Measurements from ENCODE around the gene E2F4.

Gene E2F4

DNA sequence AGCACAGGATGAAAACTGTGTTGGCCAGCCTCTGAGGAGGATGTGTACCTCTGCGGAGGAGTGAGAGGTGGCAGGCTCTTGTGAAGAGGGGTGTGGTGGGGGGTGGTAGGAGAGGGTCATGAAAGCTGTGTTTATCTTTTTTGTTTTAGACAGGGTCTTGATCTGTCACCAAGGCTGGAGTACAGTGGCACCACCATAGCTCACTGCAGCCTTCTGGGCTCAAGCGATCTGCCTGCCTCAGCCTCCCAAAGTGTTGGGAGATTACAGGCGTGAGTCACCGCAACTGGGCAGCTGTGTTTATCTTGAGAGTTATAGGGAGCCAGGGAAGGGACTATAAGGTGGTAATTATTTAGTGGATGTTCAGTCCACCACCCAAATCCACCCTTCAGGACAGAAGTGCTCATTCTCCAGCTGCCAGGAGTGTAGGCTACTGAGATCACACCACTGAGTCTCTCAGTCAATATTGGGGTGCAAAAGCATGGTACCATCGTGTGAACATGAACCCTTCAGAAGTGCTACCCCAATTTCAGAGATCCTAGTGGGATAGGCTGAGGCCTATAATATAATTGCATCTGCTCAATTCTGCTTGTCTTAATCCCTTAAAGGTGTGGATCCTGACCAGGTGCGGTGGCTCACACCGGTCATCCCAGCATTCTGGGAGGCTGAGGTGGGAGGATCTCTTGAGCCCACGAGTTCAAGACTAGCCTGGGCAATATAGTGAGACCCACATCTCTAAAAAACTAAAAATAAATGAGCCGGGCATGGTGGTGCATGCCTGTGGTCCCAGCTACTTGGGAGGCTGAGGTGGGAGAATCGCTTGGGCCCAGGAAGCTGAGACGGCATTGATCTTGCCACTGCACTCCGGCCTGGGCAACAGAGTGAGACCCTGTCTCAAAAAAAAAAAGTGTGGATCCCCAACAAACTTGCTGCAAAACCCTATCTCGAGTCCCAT, 1.2 kb upstream of the E2F4 start:
- no peak for DNase-seq (ENCODE audit: low spot score)

DNA sequence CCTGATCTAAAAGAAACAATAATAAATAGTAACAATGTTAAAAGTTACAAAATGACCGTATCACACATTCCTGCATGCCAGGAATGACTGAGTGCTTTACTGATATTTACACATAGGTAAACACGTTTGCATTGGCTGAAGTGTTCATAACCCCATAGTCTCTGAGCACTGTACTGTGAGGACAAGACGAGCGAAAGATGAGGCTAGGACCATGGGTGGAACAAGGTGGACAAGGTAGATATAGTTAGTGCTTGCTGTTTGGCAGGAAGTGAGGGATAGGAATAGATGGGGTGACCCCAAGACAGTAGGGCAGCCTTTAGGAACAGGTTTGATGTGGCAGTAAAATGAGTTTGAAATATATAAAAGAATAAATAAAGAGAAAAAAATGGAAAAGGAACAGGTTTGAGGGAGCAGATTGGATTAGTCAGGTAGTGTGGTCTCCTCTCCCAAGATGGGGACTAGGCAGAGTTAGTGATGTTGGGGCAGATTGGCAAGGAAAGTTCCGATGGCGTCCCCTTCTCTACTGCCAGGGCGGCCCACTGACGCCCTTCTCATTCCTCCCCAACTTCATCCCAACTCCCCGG, 452 bp upstream of the E2F4 start:
- DNase-seq (ENCODE audit: low spot score): no peak

DNA sequence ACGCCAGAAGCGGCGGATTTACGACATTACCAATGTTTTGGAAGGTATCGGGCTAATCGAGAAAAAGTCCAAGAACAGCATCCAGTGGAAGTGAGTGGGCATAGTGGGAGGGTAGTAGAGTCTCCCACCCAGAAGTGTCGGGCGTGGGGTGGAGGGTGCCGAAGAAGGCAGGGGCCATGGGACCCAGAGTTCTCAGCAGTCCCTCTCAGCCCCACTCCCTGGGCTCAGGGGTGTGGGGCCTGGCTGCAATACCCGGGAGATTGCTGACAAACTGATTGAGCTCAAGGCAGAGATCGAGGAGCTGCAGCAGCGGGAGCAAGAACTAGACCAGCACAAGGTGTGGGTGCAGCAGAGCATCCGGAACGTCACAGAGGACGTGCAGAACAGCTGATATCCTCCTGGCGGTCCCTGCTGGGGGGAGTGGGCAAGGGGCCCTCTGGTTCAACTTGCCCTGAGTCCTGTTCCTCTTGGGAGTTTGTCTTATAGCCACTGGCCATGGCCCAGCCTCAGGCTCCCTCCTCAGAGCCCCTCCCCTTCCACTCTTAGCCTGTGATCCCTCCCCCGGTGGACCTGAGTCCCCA, 916 bp downstream of the E2F4 start:
- DNase-seq (ENCODE audit: low spot score): no peak

DNA sequence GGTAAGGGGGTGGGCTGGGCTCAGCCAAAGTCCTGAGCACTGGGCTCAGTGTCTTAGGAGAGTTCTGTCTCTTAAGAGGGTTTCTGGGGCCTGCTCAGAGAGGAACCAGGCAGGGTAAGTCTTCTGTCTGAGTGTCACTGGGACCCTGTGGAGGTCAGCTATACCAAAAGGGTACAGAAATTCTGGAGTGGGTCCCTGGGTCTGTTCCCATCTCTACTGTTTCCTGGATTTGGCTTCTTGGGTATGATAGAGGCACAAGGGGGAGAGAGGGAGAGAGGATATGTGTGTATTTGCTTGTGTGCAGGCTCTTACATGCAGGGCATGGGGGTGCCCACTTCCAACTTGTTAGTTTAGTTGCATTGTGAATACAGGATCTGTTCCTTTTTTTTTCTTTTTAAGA, 1.6 kb downstream of the E2F4 start:
- no peak for DNase-seq (ENCODE audit: low spot score)

DNA sequence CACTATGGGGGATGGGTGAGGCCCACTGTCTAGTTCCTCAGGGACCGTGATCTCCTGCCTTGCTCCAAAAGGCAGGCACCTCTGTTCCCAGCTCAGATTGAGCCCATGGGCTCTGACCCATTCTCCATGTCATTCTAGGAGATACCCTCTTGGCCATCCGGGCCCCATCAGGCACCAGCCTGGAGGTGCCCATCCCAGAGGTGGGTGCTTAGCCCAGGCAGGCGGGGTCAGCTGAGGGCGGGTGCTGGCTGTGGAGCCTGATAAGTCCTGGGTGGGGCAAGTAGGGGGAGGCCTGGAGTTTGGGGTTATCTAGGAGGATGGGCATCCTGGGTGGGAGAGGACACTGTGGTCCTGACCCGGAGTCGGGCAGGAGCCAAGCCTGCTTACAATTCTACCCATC, 2.3 kb downstream of the E2F4 start:
- DNase-seq (ENCODE audit: low spot score): no peak

DNA sequence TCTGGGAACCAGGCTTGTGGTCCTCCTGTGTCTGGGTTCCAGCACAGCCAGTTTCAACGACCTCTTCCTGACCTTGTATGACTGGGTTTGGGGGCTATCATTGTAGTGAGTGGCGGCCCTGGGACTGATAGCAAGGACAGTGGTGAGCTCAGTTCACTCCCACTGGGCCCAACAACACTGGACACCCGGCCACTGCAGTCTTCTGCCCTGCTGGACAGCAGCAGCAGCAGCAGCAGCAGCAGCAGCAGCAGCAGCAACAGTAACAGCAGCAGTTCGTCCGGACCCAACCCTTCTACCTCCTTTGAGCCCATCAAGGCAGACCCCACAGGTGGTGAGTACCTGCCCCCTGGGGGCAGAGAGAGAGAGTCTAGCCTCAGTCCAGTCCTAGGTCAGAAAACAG, 3.7 kb downstream of the E2F4 start:
- no peak for DNase-seq (ENCODE audit: low spot score)

DNA sequence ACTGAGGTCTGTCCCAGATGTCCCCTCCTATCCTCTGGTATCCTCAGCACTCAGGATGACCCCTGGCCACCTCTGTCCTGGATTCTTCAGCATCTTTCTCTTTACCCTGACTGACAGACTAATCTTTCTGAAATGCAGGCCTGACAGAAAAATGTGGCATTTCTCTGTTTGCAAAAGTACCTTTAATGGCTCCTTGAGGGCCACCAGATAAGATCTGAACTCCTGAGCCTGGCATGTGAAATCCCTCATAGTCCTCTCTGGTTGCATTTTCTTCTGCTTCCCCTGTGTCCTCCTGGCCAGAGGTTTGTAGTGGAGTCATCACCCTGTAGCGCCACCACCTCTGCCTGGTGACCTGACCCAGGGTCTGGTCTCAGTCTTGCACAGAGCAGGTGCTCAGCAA, 4.9 kb downstream of the E2F4 start:
- no peak for DNase-seq (ENCODE audit: low spot score)

DNA sequence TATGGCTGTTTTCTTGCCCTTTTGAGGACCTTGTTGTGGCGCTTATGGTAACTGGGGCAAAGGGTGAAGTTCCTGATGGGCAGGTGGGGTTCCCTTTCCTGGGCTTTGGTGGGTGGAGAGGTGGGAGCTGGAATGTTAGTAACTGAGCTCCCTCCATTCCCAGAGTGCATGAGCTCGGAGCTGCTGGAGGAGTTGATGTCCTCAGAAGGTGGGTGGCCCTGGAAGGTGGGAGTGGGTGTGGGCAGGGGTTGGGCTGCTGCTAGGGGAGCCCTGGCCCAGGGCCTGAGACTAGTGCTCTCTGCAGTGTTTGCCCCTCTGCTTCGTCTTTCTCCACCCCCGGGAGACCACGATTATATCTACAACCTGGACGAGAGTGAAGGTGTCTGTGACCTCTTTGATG, 5.7 kb downstream of the E2F4 start:
- DNase-seq (ENCODE audit: low spot score): no peak

DNA sequence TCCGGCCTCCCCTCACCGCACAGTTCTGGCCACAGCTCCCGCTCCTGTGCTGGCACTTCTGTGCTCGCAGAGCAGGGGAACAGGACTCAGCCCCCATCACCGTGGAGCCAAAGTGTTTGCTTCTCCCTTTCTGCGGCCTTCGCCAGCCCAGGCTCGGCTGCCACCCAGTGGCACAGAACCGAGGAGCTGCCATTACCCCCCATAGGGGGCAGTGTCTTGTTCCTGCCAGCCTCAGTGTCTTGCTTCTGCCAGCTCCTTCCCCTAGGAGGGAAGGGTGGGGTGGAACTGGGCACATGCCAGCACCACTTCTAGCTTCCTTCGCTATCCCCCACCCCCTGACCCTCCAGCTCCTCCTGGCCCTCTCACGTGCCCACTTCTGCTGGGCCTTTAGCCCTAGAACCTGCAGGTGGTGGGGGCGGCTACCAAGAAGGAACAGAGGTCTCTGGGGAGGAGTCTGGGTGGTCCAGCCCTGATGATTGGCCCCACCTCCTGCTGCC, 6.3 kb downstream of the E2F4 start:
- peak; percentile 63 for DNase-seq (ENCODE audit: low spot score)

DNA sequence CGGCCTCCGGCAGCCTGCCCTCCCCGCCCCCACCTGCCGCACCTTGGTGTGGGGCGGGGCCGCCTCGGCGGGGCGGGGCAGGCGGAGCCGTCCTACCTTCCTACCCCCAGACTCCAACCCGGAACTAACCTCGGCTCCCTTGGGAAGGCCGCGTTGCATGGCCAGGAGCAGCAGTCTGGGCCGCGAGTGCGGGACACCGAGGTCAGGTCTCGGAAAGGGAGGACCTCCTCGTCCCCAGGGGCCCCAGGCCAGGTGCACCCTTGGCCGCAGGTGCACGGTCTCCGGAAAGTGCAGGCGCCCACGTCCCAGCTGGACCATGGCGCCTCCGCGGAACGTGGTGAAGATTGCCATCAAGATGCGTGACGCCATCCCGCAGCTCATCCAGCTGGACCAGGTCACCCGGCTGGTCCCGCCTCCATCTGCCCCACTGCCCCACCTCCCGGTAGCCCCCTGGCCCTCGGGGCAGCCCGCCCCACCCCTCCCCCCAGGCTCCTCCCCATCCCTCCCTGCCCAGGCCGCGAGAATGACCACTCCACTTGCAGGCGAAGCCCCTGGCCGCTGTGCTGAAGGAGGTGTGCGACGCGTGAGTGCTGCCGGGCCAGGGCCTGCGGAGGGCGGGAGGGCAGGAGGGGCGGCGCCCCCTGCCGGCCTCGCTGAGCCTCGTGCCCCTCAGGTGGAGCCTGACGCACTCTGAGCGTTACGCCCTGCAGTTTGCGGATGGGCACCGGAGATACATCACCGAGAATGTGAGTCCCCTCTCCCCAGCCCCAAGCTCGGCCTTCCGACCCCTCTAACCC, 7.3 kb downstream of the E2F4 start, which contains the start of gene ELMO3:
ELMO3 (plus strand) TSS at position 121 of the 797 bp plus-strand sequence; CDS start at position 317, 196 bp downstream.
- DNase-seq (ENCODE audit: low spot score): no peak

DNA sequence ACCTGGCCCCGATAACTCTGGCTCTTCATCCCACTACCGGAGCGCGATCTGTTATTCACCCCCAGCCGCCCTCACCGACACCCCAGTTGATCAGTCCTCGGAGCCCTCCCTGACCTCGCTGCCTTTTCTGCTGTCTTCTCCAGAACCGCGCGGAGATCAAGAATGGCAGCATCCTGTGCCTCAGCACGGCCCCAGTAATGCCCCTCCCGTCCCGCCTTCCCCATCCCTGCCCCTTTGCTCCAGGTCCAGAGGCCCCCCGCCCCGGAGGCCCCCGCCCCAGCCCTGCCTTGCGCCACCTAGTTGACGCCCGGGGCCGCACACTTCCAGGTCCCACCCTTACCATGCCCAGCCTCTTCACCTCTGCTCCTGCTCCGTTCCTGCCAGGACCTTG, 7.8 kb downstream of the E2F4 start:
- DNase-seq (ENCODE audit: low spot score): no peak

DNA sequence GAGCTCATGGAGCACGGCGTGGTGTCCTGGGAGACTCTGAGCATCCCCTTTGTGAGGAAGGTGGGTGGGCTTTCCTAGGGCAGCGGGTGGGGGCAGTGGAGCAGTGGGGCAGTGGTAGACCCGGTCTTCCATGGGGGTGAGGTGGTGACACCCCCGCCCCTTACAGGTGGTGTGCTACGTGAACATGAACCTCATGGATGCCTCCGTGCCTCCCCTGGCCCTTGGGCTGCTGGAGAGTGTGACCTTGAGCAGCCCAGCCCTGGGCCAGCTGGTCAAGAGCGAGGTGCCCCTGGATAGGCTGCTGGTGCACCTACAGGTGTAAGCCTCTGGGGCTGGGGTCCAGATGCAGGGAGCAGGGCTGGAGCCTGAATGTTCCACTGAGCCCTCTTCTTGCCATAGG, 8.5 kb downstream of the E2F4 start:
- DNase-seq (ENCODE audit: low spot score): no peak

DNA sequence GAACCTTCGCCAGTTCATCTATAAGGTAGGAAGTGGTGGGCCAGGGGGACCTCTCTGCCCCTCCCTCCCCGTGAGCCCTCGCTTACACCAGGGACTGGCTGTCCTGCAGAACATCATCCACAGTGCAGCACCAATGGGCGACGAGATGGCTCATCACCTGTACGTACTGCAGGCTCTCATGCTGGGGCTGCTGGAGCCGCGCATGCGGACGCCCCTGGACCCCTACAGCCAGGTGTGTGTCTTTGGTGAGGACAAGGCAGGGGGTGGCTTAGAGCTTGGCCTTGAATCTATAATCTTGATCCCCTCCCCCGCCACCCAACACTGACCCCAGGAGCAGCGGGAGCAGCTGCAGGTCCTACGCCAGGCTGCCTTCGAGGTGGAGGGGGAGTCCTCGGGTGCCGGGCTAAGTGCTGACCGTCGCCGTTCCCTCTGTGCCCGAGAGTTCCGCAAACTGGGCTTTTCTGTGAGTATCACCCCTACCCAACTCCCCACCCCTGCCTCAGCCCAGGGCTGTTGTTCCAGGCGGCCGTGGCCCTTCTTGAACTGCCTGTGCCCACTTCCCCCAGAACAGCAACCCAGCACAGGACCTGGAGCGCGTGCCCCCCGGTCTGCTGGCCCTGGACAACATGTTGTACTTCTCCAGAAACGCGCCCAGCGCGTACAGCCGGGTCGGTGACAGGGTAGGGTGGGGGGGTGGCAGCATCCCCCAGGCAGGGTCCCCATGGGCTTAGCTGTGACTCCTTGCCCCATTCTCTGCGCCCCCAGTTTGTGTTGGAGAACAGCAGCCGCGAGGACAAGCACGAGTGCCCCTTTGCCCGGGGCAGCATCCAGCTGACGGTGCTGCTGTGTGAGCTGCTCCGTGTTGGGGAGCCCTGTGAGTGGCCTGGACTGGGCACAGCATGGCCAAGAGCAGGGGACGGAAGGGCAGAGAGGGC, 9.7 kb downstream of the E2F4 start:
- DNase-seq (ENCODE audit: low spot score): no peak

DNA sequence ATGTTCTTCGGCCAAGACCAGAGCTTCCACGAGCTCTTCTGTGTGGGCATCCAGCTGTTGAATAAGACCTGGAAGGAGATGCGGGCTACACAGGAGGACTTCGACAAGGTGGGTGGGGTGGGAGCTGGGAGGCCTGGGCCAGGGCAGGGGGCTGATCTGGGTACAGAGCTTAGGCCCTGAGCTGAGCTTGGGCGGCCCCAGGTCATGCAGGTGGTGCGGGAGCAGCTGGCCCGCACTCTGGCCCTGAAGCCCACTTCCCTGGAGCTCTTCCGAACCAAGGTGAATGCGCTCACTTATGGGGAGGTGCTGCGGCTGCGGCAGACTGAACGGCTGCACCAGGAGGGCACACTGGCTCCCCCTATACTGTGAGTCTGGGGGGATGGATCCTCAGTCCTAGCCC, 10.5 kb downstream of the E2F4 start:
- no peak for DNase-seq (ENCODE audit: low spot score)

DNA sequence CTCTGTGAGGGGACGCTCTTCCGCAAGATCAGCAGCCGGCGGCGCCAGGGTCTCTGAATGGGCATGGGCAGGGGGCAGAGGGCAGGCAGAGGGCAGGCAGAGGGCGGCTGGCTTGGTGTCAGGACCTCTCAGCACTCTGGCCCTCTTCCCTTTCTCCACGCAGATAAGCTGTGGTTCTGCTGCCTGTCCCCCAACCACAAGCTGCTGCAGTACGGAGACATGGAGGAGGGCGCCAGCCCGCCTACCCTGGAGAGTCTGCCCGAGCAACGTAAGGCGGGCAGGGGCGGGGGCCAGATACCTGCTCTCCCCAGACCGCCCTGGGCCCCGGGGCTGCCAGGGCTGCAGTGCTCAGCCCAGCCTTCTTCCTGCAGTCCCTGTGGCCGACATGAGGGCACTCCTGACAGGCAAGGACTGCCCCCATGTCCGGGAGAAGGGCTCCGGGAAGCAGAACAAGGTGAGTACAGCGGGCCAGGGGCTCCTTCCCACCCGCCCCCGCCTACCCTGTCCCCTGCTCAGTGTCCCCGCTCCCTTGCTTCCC, 11.1 kb downstream of the E2F4 start:
- no peak for DNase-seq (ENCODE audit: low spot score)

DNA sequence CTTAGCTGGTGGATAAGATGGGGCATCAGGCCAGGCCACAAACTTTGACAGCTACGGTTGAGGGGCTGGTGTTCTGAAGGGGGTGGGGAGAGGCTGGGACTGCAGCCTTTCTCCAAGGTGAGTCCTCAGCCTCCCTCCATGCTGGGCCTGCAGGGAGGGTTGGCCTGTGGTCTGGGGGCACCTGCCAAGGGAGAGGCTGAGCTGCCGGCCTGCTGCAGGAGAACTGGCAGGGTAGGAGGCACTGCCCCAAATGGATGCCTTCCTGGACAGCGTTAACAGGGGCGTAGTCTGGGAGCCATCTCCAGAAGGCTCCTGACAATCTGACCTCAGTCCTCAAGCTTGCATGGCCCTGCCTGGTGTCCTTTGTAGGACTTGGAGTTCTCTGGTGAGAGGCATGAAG, 12.1 kb downstream of the E2F4 start:
- DNase-seq (ENCODE audit: low spot score): no peak

DNA sequence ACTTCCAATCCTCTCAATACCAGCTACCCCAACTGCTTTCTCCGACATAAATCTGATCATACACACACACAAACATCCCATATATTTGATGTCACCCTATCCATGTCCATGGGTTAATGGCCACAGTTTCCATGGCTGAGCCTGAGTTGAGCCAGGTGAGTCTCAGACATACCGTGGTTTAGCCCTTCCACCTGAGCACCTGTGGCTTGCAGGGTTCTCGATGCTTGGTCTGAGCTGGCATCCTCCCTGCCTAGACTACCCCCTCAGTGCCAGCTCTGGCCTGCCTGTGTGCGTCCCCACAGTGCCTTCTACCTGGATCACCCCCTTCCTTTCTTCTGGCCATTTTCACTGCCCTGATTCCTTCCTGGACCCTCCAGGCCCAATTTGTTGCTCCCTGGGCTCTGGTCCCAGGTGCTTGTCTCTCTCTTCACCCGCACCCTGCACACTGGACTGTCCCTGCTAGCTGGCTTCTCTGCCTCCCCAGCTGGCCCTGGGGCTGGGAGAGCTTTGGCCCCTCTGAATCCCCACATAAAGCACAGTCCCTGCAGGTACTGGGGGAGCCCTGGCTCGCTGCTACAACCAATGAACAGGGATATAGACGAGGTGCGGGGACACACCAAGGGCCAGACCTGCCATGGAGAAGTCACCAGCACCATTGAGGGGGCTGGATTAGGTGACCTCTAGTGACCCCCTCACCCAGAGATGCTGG, 14.3 kb downstream of the E2F4 start:
- DNase-seq (ENCODE audit: low spot score): no peak

DNA sequence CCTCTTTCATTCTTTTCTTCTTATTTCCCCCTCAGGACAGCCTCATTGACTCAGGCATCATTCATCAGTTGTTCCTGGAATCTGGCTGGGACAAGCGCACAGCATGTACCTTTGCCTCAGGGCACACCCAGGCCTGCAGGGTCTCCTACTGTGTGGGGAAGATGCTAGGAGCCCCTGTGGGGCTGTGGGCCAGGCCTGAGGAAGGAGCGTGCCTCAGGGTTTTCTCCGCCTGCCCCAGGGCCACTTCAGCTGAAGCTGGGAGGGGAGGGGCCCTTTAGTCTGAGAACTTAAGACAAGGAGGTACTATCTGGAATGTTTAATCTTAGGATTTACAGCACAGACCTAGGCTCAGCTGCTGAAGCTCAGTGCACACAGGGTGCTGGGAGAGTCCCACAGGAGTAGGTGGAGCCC, 14.9 kb downstream of the E2F4 start:
- DNase-seq (ENCODE audit: low spot score): no peak

DNA sequence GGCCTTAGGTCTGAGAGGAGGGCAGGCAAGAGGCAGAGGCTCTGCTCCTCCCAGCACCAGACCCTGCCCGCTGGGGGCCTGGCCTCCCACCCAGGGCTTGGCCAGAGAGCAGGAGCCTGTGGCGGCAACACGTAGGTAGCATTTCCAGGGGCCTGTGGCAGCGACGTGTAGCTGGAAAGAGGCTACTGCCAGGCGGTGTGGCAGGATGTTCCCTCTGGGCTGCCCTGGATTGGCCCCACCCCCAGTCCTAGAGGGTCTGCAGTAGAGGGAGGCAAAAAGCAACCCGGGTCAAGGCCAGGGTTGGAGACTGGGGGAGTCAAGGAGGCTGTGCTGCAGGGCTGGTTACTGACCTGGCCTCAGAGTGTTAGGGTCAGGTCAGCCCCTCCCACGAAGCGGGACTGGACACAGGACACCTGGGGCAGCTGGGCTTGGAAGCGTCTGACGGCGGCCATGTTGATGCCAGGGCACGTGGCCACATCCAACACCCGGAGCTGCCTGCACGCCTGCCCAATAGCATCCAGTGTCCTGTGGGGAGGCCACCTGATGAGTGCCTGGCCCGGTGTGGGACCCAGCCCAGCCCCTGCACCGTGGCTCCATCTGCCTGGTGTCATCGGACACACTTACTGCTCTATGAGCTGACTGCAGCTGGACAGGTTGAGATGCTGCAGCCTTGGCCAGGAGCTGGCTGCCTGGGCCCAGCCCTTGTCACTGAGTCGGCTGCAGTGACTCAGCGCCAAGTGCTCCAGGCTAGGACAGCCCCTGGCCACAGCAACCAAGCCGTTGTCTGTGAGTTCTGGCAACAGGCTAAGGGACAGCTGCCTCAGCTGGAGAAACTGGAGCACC, 15.5 kb downstream of the E2F4 start:
- no peak for DNase-seq (ENCODE audit: low spot score)

Data from germinal center (tissue), 1 donor.